Kidney (tissue), 14 donors: Measurements from ENCODE around the gene EBF4. TPM values are rescaled to one million over a fixed set of nuclear protein-coding genes. Genes with fewer than 3 reads are reported as not detected.

Source experiments
- DNase-seq, 5 donors: peaks; one replicate each; pipeline ENCODE4 v3.0.0-alpha.2; 2013 to 2020
- FAIRE-seq: peaks from 2 replicates; lab custom pipeline; 2012; peaks lifted over from hg19 to GRCh38; lab: Jason Lieb, UNC
- H3K27ac ChIP-seq, 2 donors: one replicate each; pipeline ENCODE4 v1.7.0; 2013; ENCODE audit warnings: low read depth in 2 of 2, low read length in 2 of 2, inconsistent platforms in 1 of 2
- H3K27me3 ChIP-seq: one replicate; pipeline ENCODE4 v1.7.1; 2013; ENCODE audit warnings: low read length, inconsistent platforms; ENCODE audit not compliant: control insufficient read depth, insufficient read depth
- H3K36me3 ChIP-seq, 3 donors: one replicate each; pipeline versions ENCODE4 v1.7.0 to v1.7.1; 2013; ENCODE audit warnings: low read length in 3 of 3, control low read depth in 1 of 3, inconsistent platforms in 1 of 3; ENCODE audit not compliant: insufficient read depth in 3 of 3, control insufficient read depth in 2 of 3
- H3K4me1 ChIP-seq, 3 donors: one replicate each; pipeline versions ENCODE4 v1.7.0 to v1.7.1; 2013; ENCODE audit warnings: low read length in 3 of 3, inconsistent platforms in 1 of 3, low read depth in 1 of 3; ENCODE audit not compliant: control insufficient read depth in 2 of 3, insufficient read depth in 2 of 3
- H3K4me3 ChIP-seq, 3 donors: one replicate each; pipeline versions ENCODE4 v1.7.0 to v1.8.1; 2013; ENCODE audit warnings: low read length in 3 of 3, control low read depth in 1 of 3, inconsistent platforms in 1 of 3
- H3K9ac ChIP-seq, 3 donors: one replicate each; pipeline versions ENCODE4 v1.7.0 to v1.7.1; 2013; ENCODE audit warnings: low read length in 3 of 3, control low read depth in 1 of 3, inconsistent platforms in 1 of 3
- H3K9me3 ChIP-seq, 3 donors: one replicate each; pipeline versions ENCODE4 v1.7.0 to v1.7.1; 2013; ENCODE audit warnings: low read length in 3 of 3, control low read depth in 1 of 3, inconsistent platforms in 1 of 3; ENCODE audit not compliant: control insufficient read depth in 2 of 3, insufficient read depth in 1 of 3
- intact Hi-C: fragments of 100-400 bp; cut with DNase I; formaldehyde crosslinking; loops from one replicate; pipeline ENCODE4 v1.11.1; 2022
- polyA plus RNA-seq: library from polyadenylated mRNA; stranded (reverse); fragments of 350-450 nt; fragmentation: Illumina TruSeq; extraction: RNeasy Lipid Tissue Mini Kit (QIAGEN cat#74804); gene quantifications from one replicate; pipeline ENCODE4 v1.2.3, GENCODE V29; 2014; ENCODE audit warnings: low read depth, low replicate concordance; ENCODE audit not compliant: insufficient read depth
- total RNA-seq: library from RNA; stranded (reverse); fragmentation: NEBNext Ultra II Directional; extraction: Animal tissue kit (Norgen Biotek cat#: 25700); gene quantifications from one replicate; pipeline ENCODE4 v1.2.1, GENCODE V29; 2021
- TF ChIP-seq, protein P1 (sequence below): IDR thresholded peaks from 3 replicates; pipeline ENCODE4 v1.5.1; 2012; ENCODE audit warnings: mild to moderate bottlenecking, moderate library complexity, borderline replicate concordance; ENCODE audit not compliant: insufficient read depth; ENCODE audit errors: extremely low read depth
- donor health status: control.
- donor health status: control.
- donor health status: control.
- donor health status: control.
- donor health status: control.
- donor health status: DM: yes; HTN: yes; CAD: no.
- donor health status: Normal renal cell carcinoma (clear cell type).

EBF4 gene
- total and polyA plus RNA-seq, 2 donors from 2014 or later: 8.8 to 10.2 TPM

DNA sequence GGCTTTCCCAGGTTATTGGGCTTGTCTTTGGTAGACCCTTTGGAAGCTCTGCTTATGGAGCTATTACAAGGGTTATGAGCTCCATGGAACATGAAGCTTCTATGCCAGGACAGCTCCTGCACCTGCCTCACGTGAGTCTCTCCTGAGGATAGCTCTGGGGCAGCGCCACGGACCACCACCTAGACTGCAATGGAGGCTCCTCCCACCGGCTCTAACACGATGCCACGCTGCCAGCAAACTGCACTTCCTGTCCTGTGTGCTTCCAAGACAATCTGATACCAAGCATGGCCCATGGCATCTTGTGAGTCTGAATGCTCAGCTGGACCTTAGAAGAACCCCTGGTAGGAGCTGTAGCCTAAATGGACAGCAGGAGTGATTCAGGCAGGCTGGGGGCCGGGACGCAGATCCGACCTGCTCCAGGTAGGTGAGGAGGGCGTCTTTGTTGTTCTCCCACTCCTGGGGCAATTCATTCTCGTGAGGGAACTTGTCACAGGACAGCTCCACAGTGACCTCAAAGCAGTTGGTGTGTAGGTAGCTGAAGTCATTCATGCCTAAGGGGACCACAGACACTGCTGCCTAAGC, 102.4 kb downstream of the EBF4 start:
- no peaks in the 10 kb centered on the region for H3K27me3 ChIP-seq
- no peak overlapping the region for H3K27ac ChIP-seq
- no peaks in the 10 kb centered on the region for H3K36me3 ChIP-seq
- H3K4me1 ChIP-seq: peaks cover 0 to 1% (median 0%) of the 10 kb centered on the region in 3 donors
- no peak for FAIRE-seq
- intact Hi-C loops: no loop called here
- H3K4me3 ChIP-seq: no peak overlapping the region
- DNase-seq: no peak
- TF ChIP-seq, protein P1, sequence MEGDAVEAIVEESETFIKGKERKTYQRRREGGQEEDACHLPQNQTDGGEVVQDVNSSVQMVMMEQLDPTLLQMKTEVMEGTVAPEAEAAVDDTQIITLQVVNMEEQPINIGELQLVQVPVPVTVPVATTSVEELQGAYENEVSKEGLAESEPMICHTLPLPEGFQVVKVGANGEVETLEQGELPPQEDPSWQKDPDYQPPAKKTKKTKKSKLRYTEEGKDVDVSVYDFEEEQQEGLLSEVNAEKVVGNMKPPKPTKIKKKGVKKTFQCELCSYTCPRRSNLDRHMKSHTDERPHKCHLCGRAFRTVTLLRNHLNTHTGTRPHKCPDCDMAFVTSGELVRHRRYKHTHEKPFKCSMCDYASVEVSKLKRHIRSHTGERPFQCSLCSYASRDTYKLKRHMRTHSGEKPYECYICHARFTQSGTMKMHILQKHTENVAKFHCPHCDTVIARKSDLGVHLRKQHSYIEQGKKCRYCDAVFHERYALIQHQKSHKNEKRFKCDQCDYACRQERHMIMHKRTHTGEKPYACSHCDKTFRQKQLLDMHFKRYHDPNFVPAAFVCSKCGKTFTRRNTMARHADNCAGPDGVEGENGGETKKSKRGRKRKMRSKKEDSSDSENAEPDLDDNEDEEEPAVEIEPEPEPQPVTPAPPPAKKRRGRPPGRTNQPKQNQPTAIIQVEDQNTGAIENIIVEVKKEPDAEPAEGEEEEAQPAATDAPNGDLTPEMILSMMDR: no peak
- no peak overlapping the region for H3K9ac ChIP-seq
- no peaks in the 10 kb centered on the region for H3K9me3 ChIP-seq

DNA sequence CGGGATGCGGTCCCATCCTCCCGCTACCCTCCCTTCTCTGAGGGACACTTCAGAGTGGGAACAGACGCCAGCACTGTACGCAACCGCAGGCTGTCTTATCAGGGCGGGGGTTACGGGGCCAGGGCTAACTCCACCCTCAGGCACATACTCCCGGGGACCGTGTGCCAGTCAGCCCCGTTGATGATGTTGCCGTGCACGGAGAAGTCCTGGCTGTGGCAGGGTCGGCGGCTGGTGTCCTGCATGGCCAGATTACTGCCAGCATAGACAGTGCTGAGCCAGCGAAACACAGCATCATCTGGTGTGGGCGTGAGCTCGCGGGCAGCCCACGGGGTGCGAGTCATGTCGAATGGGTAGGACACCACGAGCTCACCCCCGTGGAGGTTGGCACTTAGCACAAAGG, 102.9 kb downstream of the EBF4 start:
- Histone ChIP-seq H3K27me3 (no peaks in the 10 kb centered on the region), H3K27ac (no peak overlapping the region), H3K4me3 (no peak overlapping the region), H3K36me3 (no peaks in the 10 kb centered on the region), H3K4me1 (peaks cover 0 to 3% (median 0%) of the 10 kb centered on the region in 3 donors), H3K9ac (no peak overlapping the region), H3K9me3 (no peaks in the 10 kb centered on the region)
- no peak for FAIRE-seq
- TF ChIP-seq, protein P1: no peak
- DNase-seq: no peak
- intact Hi-C loops: no loop called here

DNA sequence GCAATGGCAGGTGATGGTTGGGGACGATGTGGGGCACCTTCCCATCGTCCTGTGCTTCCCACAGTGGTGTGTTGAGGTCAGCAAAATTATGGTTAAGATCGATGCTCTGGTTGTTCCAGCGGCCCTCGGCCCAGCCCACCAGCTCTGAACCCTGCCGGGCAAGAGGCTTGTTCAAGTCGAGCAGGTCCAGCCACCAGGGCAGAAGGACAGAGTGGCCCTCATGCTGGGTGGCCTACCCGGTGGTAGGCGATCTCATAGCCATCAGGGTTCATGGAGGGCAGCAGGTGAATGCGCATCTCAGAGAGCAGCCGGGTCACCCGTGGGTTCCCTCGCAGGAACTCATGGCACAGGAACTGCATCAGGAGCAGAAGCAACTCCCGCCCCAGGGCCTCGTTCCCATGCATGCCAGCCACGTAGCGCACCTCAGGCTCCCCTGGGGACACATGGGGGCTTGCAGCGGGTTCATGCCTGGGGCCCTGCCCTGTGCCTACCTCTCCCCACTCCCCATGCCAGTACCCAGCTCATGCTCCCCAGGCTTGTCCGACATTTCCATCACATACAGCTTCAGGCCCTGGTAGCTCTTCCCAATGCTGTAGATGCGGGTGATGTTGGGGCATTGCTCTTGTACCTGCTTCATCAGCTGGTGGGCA, 103.6 kb downstream of the EBF4 start:
- no peaks in the 10 kb centered on the region for H3K36me3 ChIP-seq
- H3K27me3 ChIP-seq: no peaks in the 10 kb centered on the region
- H3K27ac ChIP-seq: no peak overlapping the region
- intact Hi-C loops: no loop called here
- no peak overlapping the region for H3K9ac ChIP-seq
- H3K9me3 ChIP-seq: no peaks in the 10 kb centered on the region
- H3K4me3 ChIP-seq: no peak overlapping the region
- DNase-seq (no peak), FAIRE-seq (no peak)
- TF ChIP-seq, protein P1: no peak
- peaks cover 0 to 3% (median 0%) of the 10 kb centered on the region in 3 donors for H3K4me1 ChIP-seq
